Heart right ventricle (tissue), 16 donors: ENCODE measurements around the gene XRCC4. TPM values are rescaled to one million over a fixed set of nuclear protein-coding genes. Genes with fewer than 3 reads are reported as not detected.
"Not testable (repeated sequence)": the region's sequence is repeated elsewhere in the genome, so short reads cannot be mapped to it uniquely, and the experiment has no call there.

ENCODE experiments used
- ATAC-seq, 8 donors: fragments of 200-7000 bp; cut with Tn5 transposase; one replicate each; pipeline ENCODE4 v1.9.1; 2020; ENCODE audit warnings: mild to moderate bottlenecking in 8 of 8, moderate library complexity in 8 of 8, moderate number of reproducible peaks in 1 of 8
- DNase-seq, 2 donors: peaks; one replicate each; pipeline ENCODE4 v3.0.0-alpha.2; 2020
- H3K27ac ChIP-seq, 10 donors: fragments of 200-600 bp; sonication (generic) in 2 of 10; one replicate each; pipeline versions ENCODE4 v1.5.0 to v1.8.0; 2020 to 2022; ENCODE audit warnings: mild to moderate bottlenecking in 3 of 10
- H3K27me3 ChIP-seq, 7 donors: fragments of 200-600 bp; one replicate each; pipeline ENCODE4 v1.8.0; 2021 to 2022; ENCODE audit warnings: mild to moderate bottlenecking in 2 of 7
- H3K36me3 ChIP-seq, 9 donors: fragments of 200-600 bp; sonication (generic) in 1 of 9; one replicate each; pipeline versions ENCODE4 v1.5.0 to v1.8.0; 2020 to 2022; ENCODE audit warnings: mild to moderate bottlenecking in 2 of 9
- H3K4me1 ChIP-seq, 9 donors: fragments of 200-600 bp; sonication (generic) in 1 of 9; one replicate each; pipeline versions ENCODE4 v1.5.0 to v1.8.0; 2020 to 2022; ENCODE audit warnings: mild to moderate bottlenecking in 4 of 9
- H3K4me3 ChIP-seq, 10 donors: fragments of 200-600 bp; sonication (generic) in 2 of 10; one replicate each; pipeline versions ENCODE4 v1.5.0 to v1.8.0; 2020 to 2022; ENCODE audit warnings: mild to moderate bottlenecking in 7 of 10, moderate library complexity in 2 of 10
- H3K9me3 ChIP-seq, 11 donors: fragments of 200-600 bp in 10 of 11; sonication (generic) in 2 of 11; one replicate each; pipeline versions ENCODE4 v1.5.0 to v1.8.0; 2013 to 2022; ENCODE audit warnings: mild to moderate bottlenecking in 2 of 11, control low read depth in 1 of 11, moderate library complexity in 1 of 11
- WGBS, 2 donors: extraction: QIAGEN DNeasy Blood & Tissue Kit; methylation state at CpG; one replicate each; pipeline ENCODE4 v1.1.7; 2013; ENCODE audit warnings: inconsistent platforms in 1 of 2; 5-methylcytosine and 5-hydroxymethylcytosine counted together
- intact Hi-C, 10 donors: fragments of 100-400 bp; cut with DNase I; formaldehyde crosslinking; loops; one replicate each; pipeline versions ENCODE4 v1.11.1 to v1.14.2; 2022
- polyA plus RNA-seq, 2 donors: library from polyadenylated mRNA; stranded (reverse); fragments of 200-250 nt; gene quantifications; one replicate each; pipeline ENCODE4 v1.2.3, GENCODE V29; 2013
- total RNA-seq, 10 donors: library from RNA; stranded (reverse); fragmentation: NEBNext Ultra II Directional in 3 of 10; extraction: Animal tissue kit (Norgen Biotek cat#: 25700) in 3 of 10; gene quantifications; one replicate each; pipeline versions ENCODE4 v1.2.1 to v1.2.4, GENCODE V29; 2021 to 2023
- TF ChIP-seq, protein P1 (sequence below), 9 donors: fragments of 200-600 bp; sonication (generic) in 2 of 9; IDR thresholded peaks; one replicate each; pipeline versions ENCODE4 v1.5.0 to v1.8.0; 2021 to 2022; ENCODE audit warnings: antibody characterized with exemption in 9 of 9, mild to moderate bottlenecking in 5 of 9, moderate library complexity in 1 of 9
- donor health status: Arrhythmogenic right ventricular cardiomyopathy.
- donor health status: ischemic (EF 13 %, LVEDD 7.1; RV severe dilation, severe dysfunction).
- donor health status: healthy with polysubstance abuse.
- donor health status: DM: no; HTN: yes; CAD: no.
- donor health status: DM: no; HTN: no; CAD: no.
- donor health status: ischemic (EF 25% LVEDD 6.9; RV normal size, moderate dysfunction).
- donor health status: ischemic (EF 25% LVEDD 5.7; RV mildly dilated, moderate dysfunction).
- donor health status: healthy.
- donor health status: DM: yes; HTN: yes; CAD: no.
- donor health status: Ischemic cardiomyopathy.
- donor health status: ischemic (EF 35%, LVEDD 5.7; RV mildly dilated, moderate dysfunction).
- donor health status: nonischemic (EF 11% LVEDD 7.7; RV severe dilation, severe dysfunction).
- donor health status: DM: yes; HTN: yes; CAD: no.
- donor health status: PGD.
- donor health status: ischemic (EF 29% LVEDD 5.4; RV normal size, mild dysfunction).
- donor health status: nonischemic (EF 23%, LVEDD 6.1; RV moderate dilation, normal function).

XRCC4 gene
- total and polyA plus RNA-seq, 12 donors: 3.6 to 14.4 (median 6.8) TPM

DNA sequence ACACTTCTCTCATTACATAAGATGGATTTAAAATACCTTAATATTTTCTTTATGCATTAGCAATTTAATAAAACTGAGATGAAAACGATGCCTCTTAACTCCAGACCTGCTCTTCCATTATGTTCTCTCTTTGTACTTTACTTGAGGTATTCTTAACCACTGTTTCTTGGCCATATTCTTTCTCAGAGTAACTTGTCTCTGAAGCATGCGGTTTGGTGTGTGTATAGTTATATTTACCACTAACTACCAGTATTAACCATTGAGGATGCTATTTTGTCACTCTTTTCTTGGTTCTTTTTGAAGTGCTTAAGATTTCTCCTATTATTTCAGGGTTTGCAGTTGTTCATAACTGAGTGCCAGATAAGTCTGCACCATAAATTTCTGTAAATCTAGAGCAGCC is 18.0 kb upstream of the XRCC4 start:
- no peaks in the 10 kb centered on the region for H3K9me3 ChIP-seq
- TF ChIP-seq, protein P1, sequence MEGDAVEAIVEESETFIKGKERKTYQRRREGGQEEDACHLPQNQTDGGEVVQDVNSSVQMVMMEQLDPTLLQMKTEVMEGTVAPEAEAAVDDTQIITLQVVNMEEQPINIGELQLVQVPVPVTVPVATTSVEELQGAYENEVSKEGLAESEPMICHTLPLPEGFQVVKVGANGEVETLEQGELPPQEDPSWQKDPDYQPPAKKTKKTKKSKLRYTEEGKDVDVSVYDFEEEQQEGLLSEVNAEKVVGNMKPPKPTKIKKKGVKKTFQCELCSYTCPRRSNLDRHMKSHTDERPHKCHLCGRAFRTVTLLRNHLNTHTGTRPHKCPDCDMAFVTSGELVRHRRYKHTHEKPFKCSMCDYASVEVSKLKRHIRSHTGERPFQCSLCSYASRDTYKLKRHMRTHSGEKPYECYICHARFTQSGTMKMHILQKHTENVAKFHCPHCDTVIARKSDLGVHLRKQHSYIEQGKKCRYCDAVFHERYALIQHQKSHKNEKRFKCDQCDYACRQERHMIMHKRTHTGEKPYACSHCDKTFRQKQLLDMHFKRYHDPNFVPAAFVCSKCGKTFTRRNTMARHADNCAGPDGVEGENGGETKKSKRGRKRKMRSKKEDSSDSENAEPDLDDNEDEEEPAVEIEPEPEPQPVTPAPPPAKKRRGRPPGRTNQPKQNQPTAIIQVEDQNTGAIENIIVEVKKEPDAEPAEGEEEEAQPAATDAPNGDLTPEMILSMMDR (IDR thresholded peaks at IDR 0.05): no peak
- no peak overlapping the region for H3K4me3 ChIP-seq
- ATAC-seq (no peak), DNase-seq (no peak)
- H3K36me3 ChIP-seq: peaks cover 0 to 94% (median 11%) of the 10 kb centered on the region in 9 donors
- H3K4me1 ChIP-seq: peaks cover 0 to 33% (median 3%) of the 10 kb centered on the region in 9 donors
- 69 to 79% methylated on average over 2 of the region's 2 CpGs for WGBS, 2 donors
- H3K27me3 ChIP-seq: no peaks in the 10 kb centered on the region
- intact Hi-C loops: no loop called here
- H3K27ac ChIP-seq: no peak overlapping the region

DNA sequence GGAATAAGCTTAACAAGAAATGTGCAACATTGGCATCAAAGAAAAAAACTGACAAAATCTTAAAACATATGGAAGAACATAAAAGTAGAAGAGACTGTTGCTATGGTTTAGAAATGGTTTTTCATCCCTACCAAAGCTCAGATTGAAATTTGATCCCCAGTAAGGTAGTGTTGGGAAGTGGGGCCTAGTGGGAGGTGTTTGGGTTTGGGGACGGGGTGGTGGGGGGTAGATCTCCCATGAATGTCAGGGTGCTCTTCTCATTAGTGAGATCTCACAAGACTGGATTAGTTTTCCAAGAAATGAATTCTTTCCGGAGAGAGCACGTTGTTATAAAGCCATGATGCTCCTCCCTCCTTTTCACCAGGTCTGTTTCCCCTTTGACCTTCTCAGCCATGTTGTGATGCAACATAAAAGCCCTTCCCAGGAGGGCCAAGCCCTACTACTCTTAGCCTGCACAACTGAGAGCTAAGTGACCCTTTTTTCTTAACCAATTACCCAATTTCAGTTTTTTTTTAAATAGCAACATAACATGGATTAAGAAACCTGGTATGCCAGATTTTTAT is 10.7 kb upstream of the XRCC4 start:
- WGBS, 2 donors: 81 to 90% methylated on average over 3 of the region's 3 CpGs
- DNase-seq (no peak), ATAC-seq (no peak)
- no peak overlapping the region for H3K27ac ChIP-seq
- H3K27me3 ChIP-seq: no peaks in the 10 kb centered on the region
- H3K9me3 ChIP-seq: no peaks in the 10 kb centered on the region
- H3K4me3 ChIP-seq: no peak overlapping the region
- intact Hi-C loops: no loop called here
- H3K36me3 ChIP-seq: peaks cover 0 to 32% (median 3%) of the 10 kb centered on the region in 9 donors
- TF ChIP-seq, protein P1 (IDR thresholded peaks at IDR 0.05): no peak
- peaks cover 0 to 43% (median 21%) of the 10 kb centered on the region in 9 donors for H3K4me1 ChIP-seq

DNA sequence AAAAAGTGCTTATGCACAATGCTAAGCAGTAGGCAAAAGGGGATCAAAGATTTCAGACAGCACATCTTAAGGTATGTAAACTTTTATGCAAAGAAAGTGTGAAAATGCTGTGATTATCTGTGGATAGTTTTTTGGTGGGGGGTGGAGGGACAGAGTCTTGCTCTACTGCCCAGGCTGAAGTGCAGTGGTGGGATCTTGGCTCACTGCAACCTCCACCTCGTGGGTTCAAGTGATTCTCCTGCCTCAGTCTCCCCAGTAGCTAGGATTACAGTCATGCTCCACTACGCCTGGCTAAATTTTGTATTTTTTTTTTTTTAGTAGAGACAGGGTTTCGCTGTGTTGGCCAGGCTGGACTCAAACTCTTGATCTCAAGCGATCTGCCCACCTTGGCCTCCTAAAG is 10.0 kb upstream of the XRCC4 start:
- H3K27me3 ChIP-seq, DNase-seq, H3K9me3 ChIP-seq, H3K4me3 ChIP-seq, H3K27ac ChIP-seq, intact Hi-C loops, ATAC-seq: not testable (repeated sequence)
- WGBS, 2 donors: 95 to 98% methylated on average over 4 of the region's 4 CpGs
- peaks cover 0 to 25% (median 0%) of the 10 kb centered on the region in 9 donors for H3K36me3 ChIP-seq
- H3K4me1 ChIP-seq: peaks cover 0 to 50% (median 28%) of the 10 kb centered on the region in 9 donors

DNA sequence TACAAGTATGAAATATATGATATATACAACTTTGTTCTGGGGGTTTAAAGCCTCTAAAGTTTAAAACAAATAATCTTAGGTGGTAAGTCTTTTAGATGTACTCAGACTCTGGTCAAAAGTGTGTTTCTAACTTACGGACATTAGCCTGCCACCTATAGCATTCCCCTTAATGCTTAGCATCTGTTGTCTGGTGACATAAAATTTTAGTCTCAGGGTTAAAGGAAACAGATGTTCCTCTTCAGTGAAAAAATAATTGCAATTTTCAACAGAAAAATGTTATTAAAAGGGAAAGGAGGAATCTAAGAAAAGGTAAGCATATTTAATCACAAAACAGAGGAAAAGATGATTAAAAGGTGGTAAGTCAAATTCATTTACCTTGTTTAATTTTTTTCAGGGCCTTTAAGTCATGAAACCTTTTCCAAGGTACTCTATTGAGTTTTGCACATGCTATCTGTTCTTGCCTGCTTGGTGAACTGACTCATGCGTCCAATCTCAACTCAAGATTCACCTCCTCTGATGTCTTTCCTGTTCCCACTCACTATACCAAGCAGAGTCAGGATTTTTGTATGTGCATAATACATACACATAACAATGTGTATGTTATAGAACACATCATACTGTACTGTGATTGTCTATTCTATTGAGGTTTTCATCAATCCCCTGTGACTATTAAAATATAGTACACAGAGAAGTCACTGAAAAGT is 8.1 kb upstream of the XRCC4 start:
- TF ChIP-seq, protein P1 (IDR thresholded peaks at IDR 0.05): no peak
- DNase-seq: no peak
- 83 to 87% methylated on average over 2 of the region's 2 CpGs for WGBS, 2 donors
- Histone ChIP-seq H3K36me3 (peaks cover 0 to 13% (median 0%) of the 10 kb centered on the region in 9 donors), H3K27ac (no peak overlapping the region), H3K4me3 (no peak overlapping the region), H3K9me3 (no peaks in the 10 kb centered on the region), H3K27me3 (no peaks in the 10 kb centered on the region), H3K4me1 (peaks cover 0 to 69% (median 44%) of the 10 kb centered on the region in 9 donors)
- ATAC-seq: no peak
- intact Hi-C loops: no loop called here
